Activated T-helper 1 cell treated with anti-CD3 and anti-CD28 coated beads, Interleukin-12 subunit alpha, Interleukin-12 subunit beta, Interleukin-2, Interleukin-4 antibody, amounts not matched to agents 30 ng/mL and 10 ng/mL and 1 ng/mL, durations not matched to agents 14 hours and 24 hours and 36 hours (primary cell): ENCODE data around the gene MAN2A2. TPM values are rescaled to one million over a fixed set of nuclear protein-coding genes. Genes with fewer than 3 reads are reported as not detected.

Source experiments
- DNase-seq: peaks from one replicate; pipeline ENCODE4 v3.0.0; 2021; ENCODE audit warnings: low spot score
- H3K27ac Mint-ChIP-seq: one replicate; pipeline ENCODE4 v1.8.0; 2021; ENCODE audit warnings: mild to moderate bottlenecking, mixed read lengths
- H3K27me3 Mint-ChIP-seq: one replicate; pipeline ENCODE4 v1.8.0; 2022; ENCODE audit warnings: mild to moderate bottlenecking, moderate library complexity, mixed read lengths; ENCODE audit not compliant: insufficient read depth
- H3K36me3 Mint-ChIP-seq: one replicate; pipeline ENCODE4 v1.8.0; 2021; ENCODE audit warnings: low read depth, mixed read lengths
- H3K4me1 Mint-ChIP-seq: one replicate; pipeline ENCODE4 v1.8.0; 2021; ENCODE audit warnings: low read depth, mixed read lengths
- H3K4me3 Mint-ChIP-seq: one replicate; pipeline ENCODE4 v1.8.0; 2021; ENCODE audit warnings: mild to moderate bottlenecking, moderate library complexity, mixed read lengths
- H3K9me3 Mint-ChIP-seq: one replicate; pipeline ENCODE4 v1.8.0; 2021; ENCODE audit warnings: mixed read lengths
- intact Hi-C: fragments of 100-400 bp; cut with micrococcal nuclease; formaldehyde crosslinking; loops from one replicate; pipeline ENCODE4 v1.15.1; 2024
- total RNA-seq: library from RNA; stranded (reverse); gene quantifications from 2 replicates; pipeline ENCODE4 v1.2.3, GENCODE V29; 2022

Gene MAN2A2
- total RNA-seq, 1 donor from 2014 or later, result 239 TPM

GRCh38 chr15:90941038-90941437, 37.9 kb downstream of the MAN2A2 start:
- Mint-ChIP-seq H3K27ac (no peak overlapping the region), H3K4me3 (no peak overlapping the region)
- no peak for DNase-seq

GRCh38 chr15:90942354-90943120, 39.4 kb downstream of the MAN2A2 start:
- no peaks in the 10 kb centered on the region for H3K27me3 Mint-ChIP-seq
- intact Hi-C loops, result no loop called here
- H3K9me3 Mint-ChIP-seq, result no peaks in the 10 kb centered on the region
- no peak for DNase-seq
- H3K27ac Mint-ChIP-seq, result no peak overlapping the region
- H3K36me3 Mint-ChIP-seq, result peaks cover 31% of the 10 kb centered on the region
- no peak overlapping the region for H3K4me3 Mint-ChIP-seq
- no peaks in the 10 kb centered on the region for H3K4me1 Mint-ChIP-seq

More at GRCh38 chr15:90941038-90941437, 37.9 kb downstream of the MAN2A2 start:
- intact Hi-C loops, result no loop called here
- H3K27me3 Mint-ChIP-seq, result no peaks in the 10 kb centered on the region
- no peaks in the 10 kb centered on the region for H3K9me3 Mint-ChIP-seq
- H3K36me3 Mint-ChIP-seq, result peaks cover 34% of the 10 kb centered on the region
- H3K4me1 Mint-ChIP-seq, result peaks cover 10% of the 10 kb centered on the region

- Mint-ChIP-seq H3K27ac (no peak overlapping the region), H3K4me3 (no peak overlapping the region), H3K27me3 (no peaks in the 10 kb centered on the region), H3K36me3 (peaks cover 36% of the 10 kb centered on the region), H3K4me1 (no peaks in the 10 kb centered on the region), H3K9me3 (no peaks in the 10 kb centered on the region)
- intact Hi-C loops, result no loop called here
- no peak for DNase-seq
These were observed 42.0 kb downstream of the MAN2A2 start for GRCh38 chr15:90945091-90945490.

GRCh38 chr15:90946538-90946937, 43.4 kb downstream of the MAN2A2 start:
- intact Hi-C loops, result no loop called here
- Mint-ChIP-seq H3K4me1 (no peaks in the 10 kb centered on the region), H3K27ac (no peak overlapping the region), H3K36me3 (peaks cover 30% of the 10 kb centered on the region), H3K9me3 (no peaks in the 10 kb centered on the region), H3K4me3 (no peak overlapping the region), H3K27me3 (no peaks in the 10 kb centered on the region)
- DNase-seq, result no peak

GRCh38 chr15:90946941-90947576, 44.0 kb downstream of the MAN2A2 start:
- Mint-ChIP-seq H3K27ac (no peak overlapping the region), H3K4me1 (no peaks in the 10 kb centered on the region), H3K4me3 (no peak overlapping the region), H3K27me3 (no peaks in the 10 kb centered on the region), H3K9me3 (no peaks in the 10 kb centered on the region), H3K36me3 (peaks cover 33% of the 10 kb centered on the region)
- DNase-seq, result no peak
- intact Hi-C loops, result no loop called here

- H3K27ac Mint-ChIP-seq, result no peak overlapping the region
- H3K9me3 Mint-ChIP-seq, result no peaks in the 10 kb centered on the region
- no peak for DNase-seq
- intact Hi-C loops, result no loop called here
- no peaks in the 10 kb centered on the region for H3K4me1 Mint-ChIP-seq
- peaks cover 36% of the 10 kb centered on the region for H3K36me3 Mint-ChIP-seq
- no peaks in the 10 kb centered on the region for H3K27me3 Mint-ChIP-seq
- H3K4me3 Mint-ChIP-seq, result no peak overlapping the region
These were observed 44.7 kb downstream of the MAN2A2 start for GRCh38 chr15:90947577-90948357.

- H3K27ac Mint-ChIP-seq, result no peak overlapping the region
- H3K4me3 Mint-ChIP-seq, result no peak overlapping the region
- intact Hi-C loops, result no loop called here
- peaks cover 39% of the 10 kb centered on the region for H3K36me3 Mint-ChIP-seq
- no peaks in the 10 kb centered on the region for H3K27me3 Mint-ChIP-seq
- peaks cover 3% of the 10 kb centered on the region for H3K4me1 Mint-ChIP-seq
- DNase-seq, result no peak
- H3K9me3 Mint-ChIP-seq, result no peaks in the 10 kb centered on the region
These were observed 45.4 kb downstream of the MAN2A2 start for GRCh38 chr15:90948506-90948905.

GRCh38 chr15:90949979-90950675, 47.0 kb downstream of the MAN2A2 start:
- Mint-ChIP-seq H3K4me3 (no peak overlapping the region), H3K4me1 (peaks cover 9% of the 10 kb centered on the region), H3K27ac (no peak overlapping the region), H3K36me3 (peaks cover 38% of the 10 kb centered on the region), H3K9me3 (no peaks in the 10 kb centered on the region), H3K27me3 (no peaks in the 10 kb centered on the region)
- DNase-seq, result no peak
- intact Hi-C loops, result loop anchor here (10.0 kb wide), 1 partner anchor 1615 kb away; the partner anchor contains the start of gene POLG

- Mint-ChIP-seq H3K27me3 (no peaks in the 10 kb centered on the region), H3K9me3 (no peaks in the 10 kb centered on the region), H3K36me3 (peaks cover 38% of the 10 kb centered on the region), H3K4me1 (peaks cover 9% of the 10 kb centered on the region), H3K4me3 (no peak overlapping the region), H3K27ac (no peak overlapping the region)
- intact Hi-C loops, result loop anchor here (10.0 kb wide), 1 partner anchor 1616 kb away; the partner anchor contains the start of gene POLG
- DNase-seq, result no peak
These were observed 47.6 kb downstream of the MAN2A2 start for GRCh38 chr15:90950676-90951075.

- Mint-ChIP-seq H3K9me3 (no peaks in the 10 kb centered on the region), H3K27ac (peak overlapping the region; percentile 43), H3K4me3 (peak overlapping the region; percentile 90), H3K4me1 (peaks cover 16% of the 10 kb centered on the region), H3K27me3 (no peaks in the 10 kb centered on the region), H3K36me3 (peaks cover 35% of the 10 kb centered on the region)
- DNase-seq, result no peak
- intact Hi-C loops, result loop anchor here (10.0 kb wide), 1 partner anchor 1618 kb away; the partner anchor contains the start of gene POLG
These were observed 50.0 kb downstream of the MAN2A2 start for GRCh38 chr15:90952901-90953677.

GRCh38 chr15:90953947-90954711, 51.0 kb downstream of the MAN2A2 start:
- DNase-seq, result no peak
- intact Hi-C loops, result loop anchor here (1.0 to 10.0 kb wide), 3 partner anchors 19 to 1619 kb away; partner anchors contain the start of genes POLG and UNC45A
- Mint-ChIP-seq H3K27ac (peak overlapping the region; percentile 90), H3K9me3 (no peaks in the 10 kb centered on the region), H3K27me3 (no peaks in the 10 kb centered on the region), H3K36me3 (peaks cover 27% of the 10 kb centered on the region), H3K4me3 (peak overlapping the region; percentile 90), H3K4me1 (peaks cover 16% of the 10 kb centered on the region)
